GM12878 (cell line): ENCODE data around the gene SLC38A1. TPM values are rescaled to one million over a fixed set of nuclear protein-coding genes. Genes with fewer than 3 reads are reported as not detected.

ENCODE experiments used
- CREB1 ChIP-seq: IDR thresholded peaks from 2 replicates; pipeline ENCODE4 v1.6.1; 2012; ENCODE audit warnings: low read depth, mild to moderate bottlenecking, inconsistent platforms
- IKZF2 ChIP-seq, 2 experiments: fragments of 450-650 bp; IDR thresholded peaks; 2 replicates each; pipeline ENCODE4 v1.6.1; 2017; ENCODE audit warnings: mild to moderate bottlenecking in 2 of 2, moderate library complexity in 2 of 2
- IRF4 ChIP-seq: IDR thresholded peaks from 2 replicates; pipeline ENCODE4 v1.6.1; 2011; ENCODE audit warnings: low read depth, low read length
- MTA2 ChIP-seq: fragments of 450-650 bp; IDR thresholded peaks from 2 replicates; pipeline ENCODE4 v1.6.1; 2016; ENCODE audit warnings: low read depth, mild to moderate bottlenecking, moderate library complexity
- NBN ChIP-seq: fragments of 450-650 bp; IDR thresholded peaks from 2 replicates; pipeline ENCODE4 v1.6.1; 2016
- NFIC ChIP-seq: IDR thresholded peaks from 2 replicates; pipeline ENCODE4 v1.6.1; 2012; ENCODE audit warnings: low read depth, mild to moderate bottlenecking, inconsistent platforms, low read length, moderate library complexity
- POLR2AphosphoS2 ChIP-seq: IDR thresholded peaks from 2 replicates; pipeline ENCODE4 v1.6.1; 2011; ENCODE audit warnings: low read depth, mild to moderate bottlenecking, low read length, improper control_type of control experiment, moderate library complexity
- RFX5 ChIP-seq: IDR thresholded peaks from 2 replicates; pipeline ENCODE4 v1.6.1; 2011; ENCODE audit warnings: low read depth, low read length, improper control_type of control experiment
- SPI1 ChIP-seq: IDR thresholded peaks from 2 replicates; pipeline ENCODE4 v1.6.1; 2011; ENCODE audit warnings: low read depth, mild to moderate bottlenecking, low read length, moderate library complexity, borderline replicate concordance; ENCODE audit not compliant: insufficient read depth
- ZSCAN29 ChIP-seq: fragments of 450-650 bp; IDR thresholded peaks from 2 replicates; pipeline ENCODE4 v1.6.1; 2017; ENCODE audit warnings: mild to moderate bottlenecking, moderate library complexity
- ZZZ3 ChIP-seq: IDR thresholded peaks from 2 replicates; pipeline ENCODE4 v1.6.1; 2011; ENCODE audit warnings: low read depth; ENCODE audit not compliant: control insufficient read depth, insufficient read length
- polyA plus RNA-seq, 11 experiments: library from polyadenylated mRNA; depleted of rRNA in 4 of 11; unstranded in 6 of 11; stranded (reverse) in 5 of 11; fragments of >200 nt; fragmentation: Nextera tagmentation in 4 of 11; fragmentation: Illumina TruSeq in 1 of 11; extraction: Ambion mirVana in 4 of 11; extraction: Trizol in 1 of 11; gene quantifications; 1 replicate in 1 of 11; 2 replicates in 10 of 11; pipeline versions ENCODE4 v1.2.1 to v1.2.3, GENCODE V29; 2011 to 2016; ENCODE audit warnings: inconsistent platforms in 2 of 11, missing spikeins in 2 of 11, low read depth in 1 of 11
- total RNA-seq, 4 experiments: library from RNA; depleted of rRNA in 3 of 4; stranded (reverse); fragments of >200 nt in 3 of 4; fragmentation: Illumina TruSeq in 1 of 4; extraction: Trizol in 1 of 4; gene quantifications; 2 replicates each; pipeline versions ENCODE4 v1.2.1 to v1.2.3, GENCODE V29; 2013 to 2021
- TF ChIP-seq, protein P1 (sequence below): IDR thresholded peaks from 2 replicates; pipeline ENCODE4 v1.6.1; 2012; ENCODE audit warnings: mild to moderate bottlenecking, low read depth, low read length
- TF ChIP-seq, protein P2 (sequence below): IDR thresholded peaks from 2 replicates; pipeline ENCODE4 v1.6.1; 2011; ENCODE audit warnings: mild to moderate bottlenecking, low read depth, low read length, moderate library complexity; ENCODE audit not compliant: insufficient replicate concordance
- TF ChIP-seq, protein P3 (sequence below): IDR thresholded peaks from 2 replicates; pipeline ENCODE4 v1.6.1; 2011; ENCODE audit warnings: borderline replicate concordance, low read depth, mild to moderate bottlenecking, moderate library complexity, mixed read lengths, low read length; ENCODE audit not compliant: insufficient read depth; ENCODE audit errors: extremely low read length
- TF ChIP-seq, protein P4 (sequence below): fragments of 450-650 bp; IDR thresholded peaks from 2 replicates; pipeline ENCODE4 v1.6.1; 2016; ENCODE audit warnings: mild to moderate bottlenecking

The SLC38A1 gene
- total and polyA plus RNA-seq, 10 of the 15 experiments (the other 5 are each of a cell fraction or from before 2014, with no cell fraction given) = 38.1 to 191 (median 144) TPM

DNA sequence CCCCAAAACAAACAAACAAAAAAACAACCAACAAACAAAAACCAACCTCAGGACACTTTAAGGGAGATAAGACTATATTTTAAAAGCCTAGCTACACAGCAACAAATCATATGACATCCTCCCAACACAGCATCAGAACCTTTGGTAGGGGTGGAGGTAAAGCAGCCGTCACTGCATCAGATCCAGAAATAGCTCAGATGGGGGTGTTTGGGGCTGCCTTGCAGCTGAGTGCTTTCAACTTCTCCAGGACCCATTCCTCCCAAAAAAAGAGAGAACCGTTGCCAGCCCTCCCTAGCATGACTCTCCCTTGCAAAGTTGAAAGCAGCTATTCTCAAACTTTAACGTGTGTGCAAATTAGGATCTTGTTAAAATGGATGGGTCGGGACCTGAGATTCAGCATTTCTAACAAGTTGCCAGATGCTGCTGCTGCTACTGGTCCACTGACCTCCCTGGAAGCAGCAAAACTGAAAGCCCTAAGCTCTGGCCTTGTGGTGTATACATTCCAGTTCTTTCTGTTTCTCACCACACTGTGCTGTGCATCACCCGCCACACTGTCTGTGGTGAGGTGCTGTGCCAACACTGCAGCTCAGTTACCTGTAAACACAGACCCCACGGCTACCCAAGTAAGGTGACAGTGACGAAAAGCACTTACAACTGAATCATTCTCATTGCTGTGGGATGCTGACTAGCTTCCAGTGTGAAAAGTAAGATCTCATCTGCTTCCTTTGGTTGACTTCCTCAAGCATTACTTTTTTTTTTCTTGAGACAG, 54.0 kb downstream of the SLC38A1 start (continued):
- TF ChIP-seq, protein P1, sequence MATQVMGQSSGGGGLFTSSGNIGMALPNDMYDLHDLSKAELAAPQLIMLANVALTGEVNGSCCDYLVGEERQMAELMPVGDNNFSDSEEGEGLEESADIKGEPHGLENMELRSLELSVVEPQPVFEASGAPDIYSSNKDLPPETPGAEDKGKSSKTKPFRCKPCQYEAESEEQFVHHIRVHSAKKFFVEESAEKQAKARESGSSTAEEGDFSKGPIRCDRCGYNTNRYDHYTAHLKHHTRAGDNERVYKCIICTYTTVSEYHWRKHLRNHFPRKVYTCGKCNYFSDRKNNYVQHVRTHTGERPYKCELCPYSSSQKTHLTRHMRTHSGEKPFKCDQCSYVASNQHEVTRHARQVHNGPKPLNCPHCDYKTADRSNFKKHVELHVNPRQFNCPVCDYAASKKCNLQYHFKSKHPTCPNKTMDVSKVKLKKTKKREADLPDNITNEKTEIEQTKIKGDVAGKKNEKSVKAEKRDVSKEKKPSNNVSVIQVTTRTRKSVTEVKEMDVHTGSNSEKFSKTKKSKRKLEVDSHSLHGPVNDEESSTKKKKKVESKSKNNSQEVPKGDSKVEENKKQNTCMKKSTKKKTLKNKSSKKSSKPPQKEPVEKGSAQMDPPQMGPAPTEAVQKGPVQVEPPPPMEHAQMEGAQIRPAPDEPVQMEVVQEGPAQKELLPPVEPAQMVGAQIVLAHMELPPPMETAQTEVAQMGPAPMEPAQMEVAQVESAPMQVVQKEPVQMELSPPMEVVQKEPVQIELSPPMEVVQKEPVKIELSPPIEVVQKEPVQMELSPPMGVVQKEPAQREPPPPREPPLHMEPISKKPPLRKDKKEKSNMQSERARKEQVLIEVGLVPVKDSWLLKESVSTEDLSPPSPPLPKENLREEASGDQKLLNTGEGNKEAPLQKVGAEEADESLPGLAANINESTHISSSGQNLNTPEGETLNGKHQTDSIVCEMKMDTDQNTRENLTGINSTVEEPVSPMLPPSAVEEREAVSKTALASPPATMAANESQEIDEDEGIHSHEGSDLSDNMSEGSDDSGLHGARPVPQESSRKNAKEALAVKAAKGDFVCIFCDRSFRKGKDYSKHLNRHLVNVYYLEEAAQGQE = no peak
- TF ChIP-seq ZZZ3 = no peak
- TF ChIP-seq IRF4 = peak; percentile 58
- no peak for TF ChIP-seq NFIC
- 0 out of 2 replicates have a peak, but pooled peaks have one; percentile 16 for TF ChIP-seq NBN
- TF ChIP-seq, protein P2, sequence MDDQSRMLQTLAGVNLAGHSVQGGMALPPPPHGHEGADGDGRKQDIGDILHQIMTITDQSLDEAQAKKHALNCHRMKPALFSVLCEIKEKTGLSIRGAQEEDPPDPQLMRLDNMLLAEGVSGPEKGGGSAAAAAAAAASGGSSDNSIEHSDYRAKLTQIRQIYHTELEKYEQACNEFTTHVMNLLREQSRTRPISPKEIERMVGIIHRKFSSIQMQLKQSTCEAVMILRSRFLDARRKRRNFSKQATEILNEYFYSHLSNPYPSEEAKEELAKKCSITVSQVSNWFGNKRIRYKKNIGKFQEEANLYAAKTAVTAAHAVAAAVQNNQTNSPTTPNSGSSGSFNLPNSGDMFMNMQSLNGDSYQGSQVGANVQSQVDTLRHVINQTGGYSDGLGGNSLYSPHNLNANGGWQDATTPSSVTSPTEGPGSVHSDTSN = no peak
- no peak for TF ChIP-seq RFX5
- TF ChIP-seq, protein P3, sequence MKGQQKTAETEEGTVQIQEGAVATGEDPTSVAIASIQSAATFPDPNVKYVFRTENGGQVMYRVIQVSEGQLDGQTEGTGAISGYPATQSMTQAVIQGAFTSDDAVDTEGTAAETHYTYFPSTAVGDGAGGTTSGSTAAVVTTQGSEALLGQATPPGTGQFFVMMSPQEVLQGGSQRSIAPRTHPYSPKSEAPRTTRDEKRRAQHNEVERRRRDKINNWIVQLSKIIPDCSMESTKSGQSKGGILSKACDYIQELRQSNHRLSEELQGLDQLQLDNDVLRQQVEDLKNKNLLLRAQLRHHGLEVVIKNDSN = no peak
- TF ChIP-seq, protein P4, sequence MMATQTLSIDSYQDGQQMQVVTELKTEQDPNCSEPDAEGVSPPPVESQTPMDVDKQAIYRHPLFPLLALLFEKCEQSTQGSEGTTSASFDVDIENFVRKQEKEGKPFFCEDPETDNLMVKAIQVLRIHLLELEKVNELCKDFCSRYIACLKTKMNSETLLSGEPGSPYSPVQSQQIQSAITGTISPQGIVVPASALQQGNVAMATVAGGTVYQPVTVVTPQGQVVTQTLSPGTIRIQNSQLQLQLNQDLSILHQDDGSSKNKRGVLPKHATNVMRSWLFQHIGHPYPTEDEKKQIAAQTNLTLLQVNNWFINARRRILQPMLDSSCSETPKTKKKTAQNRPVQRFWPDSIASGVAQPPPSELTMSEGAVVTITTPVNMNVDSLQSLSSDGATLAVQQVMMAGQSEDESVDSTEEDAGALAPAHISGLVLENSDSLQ = peak; percentile 46; the same call in 1 of the 2 replicates
- TF ChIP-seq POLR2AphosphoS2 = no peak
- TF ChIP-seq MTA2 = peak; percentile 61; the same call in 1 of the 2 replicates
- TF ChIP-seq ZSCAN29 = no peak
- no peak for TF ChIP-seq SPI1
- peak; percentile 81 to 82; a peak in 2 of 4 replicates for TF ChIP-seq IKZF2 (IDR thresholded peaks at IDR 0.05)
- TF ChIP-seq CREB1 = 0 out of 2 replicates have a peak, but pooled peaks have one; percentile 20
- TF ChIP-seq, all 136 proteins: peak for 33
